Stomach (tissue), 4 donors: ENCODE data around the gene NPTX1.

Experiments used
- CTCF ChIP-seq, 7 experiments: fragments of 450-650 bp in 4 of 7; fragments of 200-600 bp in 3 of 7; sonication (generic) in 3 of 7; IDR thresholded peaks; one replicate each; pipeline ENCODE4 v1.5.1; 2016 to 2019; ENCODE audit warnings: antibody characterized with exemption in 7 of 7, control low read depth in 2 of 7, mild to moderate bottlenecking in 1 of 7
- POLR2A ChIP-seq, 4 donors: fragments of 450-650 bp; IDR thresholded peaks; one replicate each; pipeline ENCODE4 v1.6.1; 2016; ENCODE audit warnings: antibody characterized with exemption in 4 of 4, control low read depth in 2 of 4, mild to moderate bottlenecking in 1 of 4, moderate library complexity in 1 of 4

- TF ChIP-seq CTCF (IDR thresholded peaks at IDR 0.05) (no peak), POLR2A (IDR thresholded peaks at IDR 0.05) (no peak)
These were observed 5.8 kb downstream of the NPTX1 start for GRCh38 chr17:80470603-80471002.
